ENCODE results near the gene CYB5B. TPM values are rescaled to one million over a fixed set of nuclear protein-coding genes. Genes with fewer than 3 reads are reported as not detected.

CYB5B gene
- total RNA-seq, 4 donors from 2014 or later = 26.7 to 31.2 (median 29.1) TPM

- H3K9me3 ChIP-seq = no peaks in the 10 kb centered on the region
- 57% methylated on average over 2 of the region's 2 CpGs for WGBS
- H3K36me3 ChIP-seq = peaks cover 18 to 79% (median 48%) of the 10 kb centered on the region in 4 donors
These were observed 43.2 kb upstream of the CYB5B start for GRCh38 chr16:69381231-69381630.

DNA sequence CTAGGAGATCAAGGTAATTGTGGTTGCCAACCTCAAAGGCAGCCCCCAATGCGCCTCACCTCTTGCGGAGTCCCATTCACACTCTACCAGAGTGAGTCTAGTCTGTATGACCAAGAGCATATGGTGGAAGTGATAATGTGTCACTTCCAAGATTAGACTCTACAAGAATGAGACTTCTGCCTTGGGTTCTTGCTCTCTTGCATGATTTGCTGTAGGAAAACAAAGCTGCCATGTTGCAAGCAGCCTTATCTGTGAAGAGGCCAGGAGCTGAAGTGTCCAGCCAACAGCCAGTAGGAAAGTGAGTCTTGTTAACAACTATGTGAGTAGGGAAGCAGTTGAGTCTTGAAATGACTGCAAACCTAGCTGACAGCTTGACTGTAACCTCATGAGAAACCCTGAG is 42.0 kb upstream of the CYB5B start:
- no peak overlapping the region for H3K27ac ChIP-seq (replicated peaks in 1 of 4)
- H3K27me3 ChIP-seq = no peaks in the 10 kb centered on the region
- no peak overlapping the region for H3K4me3 ChIP-seq
- TF ChIP-seq, protein P1, sequence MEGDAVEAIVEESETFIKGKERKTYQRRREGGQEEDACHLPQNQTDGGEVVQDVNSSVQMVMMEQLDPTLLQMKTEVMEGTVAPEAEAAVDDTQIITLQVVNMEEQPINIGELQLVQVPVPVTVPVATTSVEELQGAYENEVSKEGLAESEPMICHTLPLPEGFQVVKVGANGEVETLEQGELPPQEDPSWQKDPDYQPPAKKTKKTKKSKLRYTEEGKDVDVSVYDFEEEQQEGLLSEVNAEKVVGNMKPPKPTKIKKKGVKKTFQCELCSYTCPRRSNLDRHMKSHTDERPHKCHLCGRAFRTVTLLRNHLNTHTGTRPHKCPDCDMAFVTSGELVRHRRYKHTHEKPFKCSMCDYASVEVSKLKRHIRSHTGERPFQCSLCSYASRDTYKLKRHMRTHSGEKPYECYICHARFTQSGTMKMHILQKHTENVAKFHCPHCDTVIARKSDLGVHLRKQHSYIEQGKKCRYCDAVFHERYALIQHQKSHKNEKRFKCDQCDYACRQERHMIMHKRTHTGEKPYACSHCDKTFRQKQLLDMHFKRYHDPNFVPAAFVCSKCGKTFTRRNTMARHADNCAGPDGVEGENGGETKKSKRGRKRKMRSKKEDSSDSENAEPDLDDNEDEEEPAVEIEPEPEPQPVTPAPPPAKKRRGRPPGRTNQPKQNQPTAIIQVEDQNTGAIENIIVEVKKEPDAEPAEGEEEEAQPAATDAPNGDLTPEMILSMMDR (IDR thresholded peaks at IDR 0.05) = no peak
- TF ChIP-seq POLR2AphosphoS5 (IDR thresholded peaks at IDR 0.05) (no peak), EP300 (IDR thresholded peaks at IDR 0.05) (no peak), POLR2A (IDR thresholded peaks at IDR 0.05; ENCODE audit: low read depth) (no peak)
- peaks cover 0 to 33% (median 19%) of the 10 kb centered on the region in 4 donors for H3K4me1 ChIP-seq
- peaks cover 18 to 70% (median 47%) of the 10 kb centered on the region in 4 donors for H3K36me3 ChIP-seq
- intact Hi-C loops (cut with DNase I) = no loop called here
- H3K9me3 ChIP-seq = no peaks in the 10 kb centered on the region
- DNase-seq (ENCODE audit: extremely low spot score) = no peak
- 93% methylated on average over 2 of the region's 2 CpGs for WGBS

More at GRCh38 chr16:69381231-69381630, 43.2 kb upstream of the CYB5B start:
- DNase-seq (ENCODE audit: extremely low spot score) = no peak
- no peak for TF ChIP-seq POLR2A (IDR thresholded peaks at IDR 0.05; ENCODE audit: low read depth)
- TF ChIP-seq, protein P1 (IDR thresholded peaks at IDR 0.05) = no peak
- TF ChIP-seq EP300 (IDR thresholded peaks at IDR 0.05) = no peak
- no peak for TF ChIP-seq POLR2AphosphoS5 (IDR thresholded peaks at IDR 0.05)
- no peak overlapping the region for H3K4me3 ChIP-seq
- H3K27ac ChIP-seq (replicated peaks in 1 of 4) = no peak overlapping the region
- peaks cover 0 to 31% (median 18%) of the 10 kb centered on the region in 4 donors for H3K4me1 ChIP-seq
- intact Hi-C loops (cut with DNase I) = no loop called here
- H3K27me3 ChIP-seq = no peaks in the 10 kb centered on the region

DNA sequence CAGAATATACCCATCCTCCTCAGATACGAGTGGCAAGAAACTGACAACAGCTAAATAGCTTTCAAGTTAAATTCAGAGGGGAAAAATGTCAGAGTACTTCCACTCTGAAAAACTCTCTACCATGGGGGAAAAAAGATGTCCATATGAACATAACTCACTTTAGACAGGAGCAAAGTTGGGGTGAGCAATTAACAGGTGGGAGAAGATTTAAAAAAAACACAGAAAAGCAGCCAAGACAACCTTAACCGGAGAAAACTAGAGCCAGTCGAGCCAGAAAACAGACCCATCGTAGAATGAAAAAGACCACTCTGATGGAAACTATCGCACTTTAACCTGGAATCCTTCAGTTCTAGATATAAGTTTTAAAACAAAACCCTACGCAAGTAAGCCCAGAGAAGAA is 39.4 kb upstream of the CYB5B start:
- Histone ChIP-seq H3K4me3 (peak overlapping the region; percentile 81 to 99 (median 85)), H3K9me3 (no peaks in the 10 kb centered on the region), H3K36me3 (peaks cover 15 to 45% (median 29%) of the 10 kb centered on the region in 4 donors), H3K4me1 (peaks cover 0 to 26% (median 19%) of the 10 kb centered on the region in 4 donors), H3K27me3 (no peaks in the 10 kb centered on the region), H3K27ac (replicated peaks in 1 of 4) (peak overlapping the region; percentile 89 to 97 (median 94))
- TF ChIP-seq, protein P1 (IDR thresholded peaks at IDR 0.05) = no peak
- TF ChIP-seq POLR2AphosphoS5 (IDR thresholded peaks at IDR 0.05) (no peak), EP300 (IDR thresholded peaks at IDR 0.05) (no peak)
- DNase-seq (ENCODE audit: extremely low spot score) = no peak
- under 1% methylated on average over 6 of the region's 6 CpGs for WGBS
- intact Hi-C loops (cut with DNase I) = no loop called here

GRCh38 chr16:69386596-69386995 is 37.8 kb upstream of the CYB5B start:
- H3K9me3 ChIP-seq = no peaks in the 10 kb centered on the region
- peaks cover 10 to 29% (median 18%) of the 10 kb centered on the region in 4 donors for H3K36me3 ChIP-seq
- H3K27ac ChIP-seq (replicated peaks in 1 of 4) = peak overlapping the region; percentile 89 to 97 (median 94)
- intact Hi-C loops (cut with DNase I) = no loop called here
- 91% methylated on average over 1 of the region's 1 CpG for WGBS
- DNase-seq (ENCODE audit: extremely low spot score) = no peak
- H3K27me3 ChIP-seq = no peaks in the 10 kb centered on the region
- TF ChIP-seq EP300 (IDR thresholded peaks at IDR 0.05) = no peak
- TF ChIP-seq POLR2AphosphoS5 (IDR thresholded peaks at IDR 0.05) = no peak
- no peak for TF ChIP-seq POLR2A (IDR thresholded peaks at IDR 0.05; ENCODE audit: low read depth)
- TF ChIP-seq, protein P1 (IDR thresholded peaks at IDR 0.05) = no peak
- peaks cover 0 to 26% (median 19%) of the 10 kb centered on the region in 4 donors for H3K4me1 ChIP-seq
- H3K4me3 ChIP-seq = peak overlapping the region in 3 of 4 donors; percentile 81 to 86 (median 84)

Measured in esophagus muscularis mucosa (tissue), 4 donors.